ENCODE results near the gene ROPN1L. TPM values are rescaled to one million over a fixed set of nuclear protein-coding genes. Genes with fewer than 3 reads are reported as not detected.

The ROPN1L gene
- total and polyA plus RNA-seq, 8 donors, result 0.31 to 0.87 (median 0.73) TPM; not detected in 4

GRCh38 chr5:10421896-10422691 lies 19.6 kb upstream of the ROPN1L start:
- no peak overlapping the region for H3K4me3 ChIP-seq
- intact Hi-C loops (cut with DNase I; ENCODE audit: low total_unique reads), result loop anchor here (10.0 kb wide), 1 partner anchor 137 kb away; no protein-coding TSS in a partner anchor
- H3K27ac ChIP-seq, result peak overlapping the region in 1 of 5 donors; percentile 18
- TF ChIP-seq CTCF (IDR thresholded peaks at IDR 0.05) (no peak), POLR2A (IDR thresholded peaks at IDR 0.05) (no peak), EP300 (IDR thresholded peaks at IDR 0.05) (no peak), POLR2AphosphoS5 (IDR thresholded peaks at IDR 0.05) (no peak)
- no peaks in the 10 kb centered on the region for H3K27me3 ChIP-seq
- no peaks in the 10 kb centered on the region for H3K9me3 ChIP-seq
- peak in 1 of 2 donors; percentile 36 for DNase-seq
- WGBS, 5 donors, result 71 to 86% (median 80%) methylated on average over 12 of the region's 12 CpGs
- peaks cover 46 to 100% (median 92%) of the 10 kb centered on the region in 4 donors for H3K36me3 ChIP-seq
- H3K4me1 ChIP-seq, result peaks cover 0 to 17% (median 0%) of the 10 kb centered on the region in 4 donors

DNA sequence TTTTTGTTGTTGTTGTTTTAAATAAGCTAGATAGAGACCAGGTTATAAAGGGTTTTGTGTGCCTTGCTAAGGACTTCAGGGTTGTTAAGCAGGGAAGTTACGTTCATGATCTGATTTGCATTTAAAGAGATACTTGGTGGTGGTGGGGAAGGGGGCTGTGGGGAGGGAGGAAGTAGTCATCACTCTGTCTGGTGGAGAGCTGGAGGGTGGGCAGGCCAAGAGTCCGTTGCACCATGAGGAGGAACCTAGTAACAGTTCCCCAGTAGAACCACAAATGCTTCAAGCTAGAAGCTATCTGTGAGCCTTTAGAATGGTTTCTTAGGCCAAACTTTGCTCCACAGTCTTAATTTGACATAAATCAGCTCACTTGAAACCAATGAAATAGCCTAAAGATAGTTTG lies 18.7 kb upstream of the ROPN1L start:
- Histone ChIP-seq H3K4me3 (no peak overlapping the region), H3K27ac (no peak overlapping the region), H3K27me3 (no peaks in the 10 kb centered on the region), H3K4me1 (peaks cover 0 to 17% (median 0%) of the 10 kb centered on the region in 4 donors), H3K9me3 (no peaks in the 10 kb centered on the region), H3K36me3 (peaks cover 51 to 100% (median 92%) of the 10 kb centered on the region in 4 donors)
- intact Hi-C loops (cut with DNase I; ENCODE audit: low total_unique reads), result loop anchor here (10.0 kb wide), 1 partner anchor 138 kb away; no protein-coding TSS in a partner anchor
- TF ChIP-seq POLR2AphosphoS5 (IDR thresholded peaks at IDR 0.05) (no peak), CTCF (IDR thresholded peaks at IDR 0.05) (no peak), EP300 (IDR thresholded peaks at IDR 0.05) (no peak), POLR2A (IDR thresholded peaks at IDR 0.05) (no peak)
- DNase-seq, result no peak
- 65 to 86% (median 75%) methylated on average over 2 of the region's 2 CpGs for WGBS, 5 donors

DNA sequence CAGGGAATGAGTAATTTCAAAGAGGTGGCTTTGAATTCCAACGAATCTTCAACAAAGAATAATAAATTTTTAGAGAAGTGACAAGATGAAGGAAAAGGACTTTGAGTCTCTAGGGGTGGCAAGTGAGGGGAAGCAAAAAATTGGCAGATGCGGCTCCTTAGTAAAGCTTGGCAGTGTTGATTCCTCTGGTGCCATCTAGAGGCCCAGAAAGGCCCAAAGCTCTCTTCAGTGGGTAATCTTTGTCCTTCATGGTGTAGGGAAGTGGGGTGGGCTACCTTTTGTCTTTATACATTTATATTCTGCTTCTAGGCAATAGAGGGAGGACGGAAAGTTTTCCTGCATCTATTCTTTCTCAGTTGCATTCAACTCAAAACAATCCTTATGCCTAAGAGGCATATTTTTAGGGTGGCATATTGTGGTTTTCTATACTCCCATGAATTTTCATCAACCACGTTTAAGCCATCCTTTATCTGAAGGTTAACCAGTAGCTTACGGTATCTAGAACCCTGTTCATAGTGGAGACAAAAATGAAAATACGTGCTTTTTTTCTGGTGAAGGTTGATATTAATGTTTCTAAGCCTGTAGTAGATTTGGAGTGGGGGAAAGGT lies 17.5 kb upstream of the ROPN1L start:
- Histone ChIP-seq H3K9me3 (no peaks in the 10 kb centered on the region), H3K36me3 (peaks cover 46 to 100% (median 92%) of the 10 kb centered on the region in 4 donors), H3K4me1 (peaks cover 0 to 17% (median 0%) of the 10 kb centered on the region in 4 donors), H3K27me3 (no peaks in the 10 kb centered on the region), H3K4me3 (no peak overlapping the region), H3K27ac (no peak overlapping the region)
- no peak for TF ChIP-seq EP300 (IDR thresholded peaks at IDR 0.05)
- TF ChIP-seq POLR2A (IDR thresholded peaks at IDR 0.05), result no peak
- TF ChIP-seq CTCF (IDR thresholded peaks at IDR 0.05), result peak in 2 of 7 experiments; percentile 19 to 32
- intact Hi-C loops (cut with DNase I; ENCODE audit: low total_unique reads), result loop anchor here (10.0 kb wide), 1 partner anchor 139 kb away; no protein-coding TSS in a partner anchor
- 74 to 82% (median 80%) methylated on average over 6 of the region's 6 CpGs for WGBS, 5 donors
- DNase-seq, result peak in 1 of 2 donors; percentile 72

GRCh38 chr5:10427201-10427600 lies 14.5 kb upstream of the ROPN1L start:
- Histone ChIP-seq H3K4me3 (no peak overlapping the region), H3K36me3 (peaks cover 54 to 100% (median 93%) of the 10 kb centered on the region in 4 donors), H3K4me1 (no peaks in the 10 kb centered on the region), H3K27ac (no peak overlapping the region), H3K9me3 (no peaks in the 10 kb centered on the region), H3K27me3 (no peaks in the 10 kb centered on the region)
- DNase-seq, result no peak
- WGBS, 5 donors, result 87 to 97% (median 93%) methylated on average over 2 of the region's 2 CpGs
- intact Hi-C loops (cut with DNase I; ENCODE audit: low total_unique reads), result loop anchor here (10.0 kb wide), 1 partner anchor 142 kb away; no protein-coding TSS in a partner anchor
- no peak for TF ChIP-seq POLR2A (IDR thresholded peaks at IDR 0.05)
